ENCODE results near the gene STARD9. TPM values are rescaled to one million over a fixed set of nuclear protein-coding genes. Genes with fewer than 3 reads are reported as not detected.

STARD9 gene
- total and polyA plus RNA-seq, 10 of the 15 experiments (the other 5 are each of a cell fraction or from before 2014, with no cell fraction given) = 0.58 to 11.5 (median 6.1) TPM

DNA sequence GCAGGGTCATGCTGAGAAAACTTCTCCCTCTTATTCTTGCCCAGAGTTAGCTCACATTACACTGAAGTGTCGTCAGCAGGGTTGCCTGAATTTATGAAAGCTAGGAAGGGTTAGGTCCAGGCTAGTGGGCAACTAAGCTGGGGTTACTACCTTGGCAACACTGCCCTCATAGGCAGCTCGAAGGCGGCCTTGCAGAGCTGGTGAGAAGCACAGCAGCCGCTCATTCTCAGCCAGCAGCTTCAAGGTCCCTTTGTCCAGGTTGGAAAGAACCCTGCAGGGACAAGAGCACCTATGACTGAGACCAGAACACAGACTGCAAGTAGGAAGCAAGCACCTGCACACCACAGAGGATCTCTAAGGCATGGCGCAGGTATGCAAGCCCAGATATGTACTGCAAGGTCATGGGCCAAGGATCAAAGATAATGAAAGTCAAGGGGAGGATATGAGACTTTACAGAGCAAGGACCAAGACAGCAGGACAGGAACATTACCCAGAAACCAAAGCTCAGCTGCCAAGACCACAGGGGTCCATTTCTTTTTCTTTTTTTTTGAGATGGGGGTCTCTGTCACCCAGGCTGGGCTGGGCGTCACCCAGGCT, 158.8 kb downstream of the STARD9 start:
- ChIA-PET CTCF (interaction anchor here (0.8 to 6.2 kb wide), 5 partner anchors 28 to 551 kb away, joined by 3 to 26 read pairs (median 4); no protein-coding TSS in a partner anchor), POLR2A (no interaction called here), RAD21 (ENCODE audit: unreplicated experiment) (interaction anchor here (1.3 kb wide), 1 partner anchor 192 kb away, joined by 3 read pairs; no protein-coding TSS in a partner anchor), SMC1A (ENCODE audit: uncharacterized antibody, unreplicated experiment) (interaction anchor here (0.5 kb wide), 1 partner anchor 189 kb away, joined by 3 read pairs; no protein-coding TSS in a partner anchor)
- peaks cover 6% of the 10 kb centered on the region for H3K79me2 ChIP-seq (ENCODE audit: control insufficient read depth, insufficient read depth, low read length)
- peaks cover 8 to 15% of the 10 kb centered on the region in 2 experiments; a peak in 3 of 4 replicates for H3K36me3 ChIP-seq (ENCODE audit: control insufficient read depth in 2 of 2, insufficient read depth in 2 of 2, low read length in 1 of 2)
- no peak overlapping the region; the same call in 1 of the 2 replicates for H3K4me2 ChIP-seq (ENCODE audit: control insufficient read depth, insufficient read depth)
- H4K20me1 ChIP-seq (ENCODE audit: control insufficient read depth, insufficient read depth) = no peaks in the 10 kb centered on the region
- DNase-seq (ENCODE audit: low read depth, low spot score) (no peak), FAIRE-seq (peak; percentile 31), ATAC-seq (peak; percentile 29)
- BruUV-seq (replicated peaks) = no TSS peak
- no peak overlapping the region for H3K4me3 ChIP-seq
- WGBS (ENCODE audit: insufficient coverage, insufficient replicate concordance, low lambda C conversion rate, missing lambda C conversion rate) = 59% methylated on average over 5 of the region's 6 CpGs
- in situ Hi-C loops (cut with MboI) (no loop called here), intact Hi-C loops (cut with micrococcal nuclease; ENCODE audit: unreplicated experiment) (loop anchor here (10.0 kb wide), 1 partner anchor 191 kb away; the partner anchor contains the start of gene TTBK2)
- H3K27ac ChIP-seq (ENCODE audit: control insufficient read depth, insufficient read depth) = no peak overlapping the region
- no peak overlapping the region for H2AFZ ChIP-seq (ENCODE audit: control insufficient read depth, low read depth, low read length)
- no peak overlapping the region for H3K9ac ChIP-seq (ENCODE audit: control insufficient read depth, insufficient read depth, low read length)
- no peaks in the 10 kb centered on the region for H3K27me3 ChIP-seq (replicated peaks in 1 of 2; ENCODE audit: control insufficient read depth in 2 of 2, insufficient read depth in 2 of 2, low read length in 1 of 2)
- no peaks in the 10 kb centered on the region for H3K9me3 ChIP-seq (replicated peaks; ENCODE audit: control insufficient read depth, insufficient read depth, low read length)
- peaks cover 18% of the 10 kb centered on the region for H3K4me1 ChIP-seq (ENCODE audit: control insufficient read depth, insufficient read depth, low read length)
- TF ChIP-seq RUNX3 (IDR thresholded peaks at IDR 0.05; ENCODE audit: low read length) (0 out of 2 replicates have a peak, but pooled peaks have one; percentile 28), TCF3 (IDR thresholded peaks at IDR 0.05; ENCODE audit: borderline replicate concordance, insufficient read depth, low read depth, low read length) (no peak), POLR2AphosphoS2 (IDR thresholded peaks at IDR 0.05; ENCODE audit: low read depth, low read length) (0 out of 2 replicates have a peak, but pooled peaks have one; percentile 41), POU2F2 (IDR thresholded peaks at IDR 0.05; ENCODE audit: borderline replicate concordance, low read depth, low read length) (no peak), BRCA1 (IDR thresholded peaks at IDR 0.05; ENCODE audit: low read depth, low read length) (no peak), FOXM1 (IDR thresholded peaks at IDR 0.05; ENCODE audit: low read depth, low read length) (no peak), SPI1 (IDR thresholded peaks at IDR 0.05; ENCODE audit: borderline replicate concordance, insufficient read depth, low read depth, low read length) (peak; percentile 7; the same call in 1 of the 2 replicates)
- TF ChIP-seq, protein P1, sequence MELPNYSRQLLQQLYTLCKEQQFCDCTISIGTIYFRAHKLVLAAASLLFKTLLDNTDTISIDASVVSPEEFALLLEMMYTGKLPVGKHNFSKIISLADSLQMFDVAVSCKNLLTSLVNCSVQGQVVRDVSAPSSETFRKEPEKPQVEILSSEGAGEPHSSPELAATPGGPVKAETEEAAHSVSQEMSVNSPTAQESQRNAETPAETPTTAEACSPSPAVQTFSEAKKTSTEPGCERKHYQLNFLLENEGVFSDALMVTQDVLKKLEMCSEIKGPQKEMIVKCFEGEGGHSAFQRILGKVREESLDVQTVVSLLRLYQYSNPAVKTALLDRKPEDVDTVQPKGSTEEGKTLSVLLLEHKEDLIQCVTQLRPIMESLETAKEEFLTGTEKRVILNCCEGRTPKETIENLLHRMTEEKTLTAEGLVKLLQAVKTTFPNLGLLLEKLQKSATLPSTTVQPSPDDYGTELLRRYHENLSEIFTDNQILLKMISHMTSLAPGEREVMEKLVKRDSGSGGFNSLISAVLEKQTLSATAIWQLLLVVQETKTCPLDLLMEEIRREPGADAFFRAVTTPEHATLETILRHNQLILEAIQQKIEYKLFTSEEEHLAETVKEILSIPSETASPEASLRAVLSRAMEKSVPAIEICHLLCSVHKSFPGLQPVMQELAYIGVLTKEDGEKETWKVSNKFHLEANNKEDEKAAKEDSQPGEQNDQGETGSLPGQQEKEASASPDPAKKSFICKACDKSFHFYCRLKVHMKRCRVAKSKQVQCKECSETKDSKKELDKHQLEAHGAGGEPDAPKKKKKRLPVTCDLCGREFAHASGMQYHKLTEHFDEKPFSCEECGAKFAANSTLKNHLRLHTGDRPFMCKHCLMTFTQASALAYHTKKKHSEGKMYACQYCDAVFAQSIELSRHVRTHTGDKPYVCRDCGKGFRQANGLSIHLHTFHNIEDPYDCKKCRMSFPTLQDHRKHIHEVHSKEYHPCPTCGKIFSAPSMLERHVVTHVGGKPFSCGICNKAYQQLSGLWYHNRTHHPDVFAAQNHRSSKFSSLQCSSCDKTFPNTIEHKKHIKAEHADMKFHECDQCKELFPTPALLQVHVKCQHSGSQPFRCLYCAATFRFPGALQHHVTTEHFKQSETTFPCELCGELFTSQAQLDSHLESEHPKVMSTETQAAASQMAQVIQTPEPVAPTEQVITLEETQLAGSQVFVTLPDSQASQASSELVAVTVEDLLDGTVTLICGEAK (IDR thresholded peaks at IDR 0.05; ENCODE audit: borderline replicate concordance) = no peak
- TF ChIP-seq, protein P2, sequence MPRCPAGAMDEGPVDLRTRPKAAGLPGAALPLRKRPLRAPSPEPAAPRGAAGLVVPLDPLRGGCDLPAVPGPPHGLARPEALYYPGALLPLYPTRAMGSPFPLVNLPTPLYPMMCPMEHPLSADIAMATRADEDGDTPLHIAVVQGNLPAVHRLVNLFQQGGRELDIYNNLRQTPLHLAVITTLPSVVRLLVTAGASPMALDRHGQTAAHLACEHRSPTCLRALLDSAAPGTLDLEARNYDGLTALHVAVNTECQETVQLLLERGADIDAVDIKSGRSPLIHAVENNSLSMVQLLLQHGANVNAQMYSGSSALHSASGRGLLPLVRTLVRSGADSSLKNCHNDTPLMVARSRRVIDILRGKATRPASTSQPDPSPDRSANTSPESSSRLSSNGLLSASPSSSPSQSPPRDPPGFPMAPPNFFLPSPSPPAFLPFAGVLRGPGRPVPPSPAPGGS (IDR thresholded peaks at IDR 0.05; ENCODE audit: borderline replicate concordance, insufficient read depth, low read depth, low read length, poor library complexity, severe bottlenecking) = no peak
- TF ChIP-seq, protein P3, sequence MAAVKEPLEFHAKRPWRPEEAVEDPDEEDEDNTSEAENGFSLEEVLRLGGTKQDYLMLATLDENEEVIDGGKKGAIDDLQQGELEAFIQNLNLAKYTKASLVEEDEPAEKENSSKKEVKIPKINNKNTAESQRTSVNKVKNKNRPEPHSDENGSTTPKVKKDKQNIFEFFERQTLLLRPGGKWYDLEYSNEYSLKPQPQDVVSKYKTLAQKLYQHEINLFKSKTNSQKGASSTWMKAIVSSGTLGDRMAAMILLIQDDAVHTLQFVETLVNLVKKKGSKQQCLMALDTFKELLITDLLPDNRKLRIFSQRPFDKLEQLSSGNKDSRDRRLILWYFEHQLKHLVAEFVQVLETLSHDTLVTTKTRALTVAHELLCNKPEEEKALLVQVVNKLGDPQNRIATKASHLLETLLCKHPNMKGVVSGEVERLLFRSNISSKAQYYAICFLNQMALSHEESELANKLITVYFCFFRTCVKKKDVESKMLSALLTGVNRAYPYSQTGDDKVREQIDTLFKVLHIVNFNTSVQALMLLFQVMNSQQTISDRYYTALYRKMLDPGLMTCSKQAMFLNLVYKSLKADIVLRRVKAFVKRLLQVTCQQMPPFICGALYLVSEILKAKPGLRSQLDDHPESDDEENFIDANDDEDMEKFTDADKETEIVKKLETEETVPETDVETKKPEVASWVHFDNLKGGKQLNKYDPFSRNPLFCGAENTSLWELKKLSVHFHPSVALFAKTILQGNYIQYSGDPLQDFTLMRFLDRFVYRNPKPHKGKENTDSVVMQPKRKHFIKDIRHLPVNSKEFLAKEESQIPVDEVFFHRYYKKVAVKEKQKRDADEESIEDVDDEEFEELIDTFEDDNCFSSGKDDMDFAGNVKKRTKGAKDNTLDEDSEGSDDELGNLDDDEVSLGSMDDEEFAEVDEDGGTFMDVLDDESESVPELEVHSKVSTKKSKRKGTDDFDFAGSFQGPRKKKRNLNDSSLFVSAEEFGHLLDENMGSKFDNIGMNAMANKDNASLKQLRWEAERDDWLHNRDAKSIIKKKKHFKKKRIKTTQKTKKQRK (IDR thresholded peaks at IDR 0.05; ENCODE audit: low read depth, low read length) = no peak
- TF ChIP-seq, protein P4, sequence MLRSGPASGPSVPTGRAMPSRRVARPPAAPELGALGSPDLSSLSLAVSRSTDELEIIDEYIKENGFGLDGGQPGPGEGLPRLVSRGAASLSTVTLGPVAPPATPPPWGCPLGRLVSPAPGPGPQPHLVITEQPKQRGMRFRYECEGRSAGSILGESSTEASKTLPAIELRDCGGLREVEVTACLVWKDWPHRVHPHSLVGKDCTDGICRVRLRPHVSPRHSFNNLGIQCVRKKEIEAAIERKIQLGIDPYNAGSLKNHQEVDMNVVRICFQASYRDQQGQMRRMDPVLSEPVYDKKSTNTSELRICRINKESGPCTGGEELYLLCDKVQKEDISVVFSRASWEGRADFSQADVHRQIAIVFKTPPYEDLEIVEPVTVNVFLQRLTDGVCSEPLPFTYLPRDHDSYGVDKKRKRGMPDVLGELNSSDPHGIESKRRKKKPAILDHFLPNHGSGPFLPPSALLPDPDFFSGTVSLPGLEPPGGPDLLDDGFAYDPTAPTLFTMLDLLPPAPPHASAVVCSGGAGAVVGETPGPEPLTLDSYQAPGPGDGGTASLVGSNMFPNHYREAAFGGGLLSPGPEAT (IDR thresholded peaks at IDR 0.05; ENCODE audit: low read depth) = no peak

All from GM12878 (cell line).